Prostate gland (tissue), 2 donors: Measurements from ENCODE around the gene KIFC3.

Experiments
- POLR2A ChIP-seq: fragments of 450-650 bp; IDR thresholded peaks from one replicate; pipeline ENCODE4 v1.6.1; 2016; ENCODE audit warnings: antibody characterized with exemption, mild to moderate bottlenecking
- POLR2AphosphoS5 ChIP-seq: sonication (generic); formaldehyde crosslinking; IDR thresholded peaks from one replicate; pipeline ENCODE4 v1.6.1; 2017; ENCODE audit warnings: antibody characterized with exemption
- TF ChIP-seq, protein P1 (sequence below), 4 experiments: fragments of 200-600 bp in 2 of 4; fragments of 450-650 bp in 2 of 4; sonication (generic) in 2 of 4; IDR thresholded peaks; 1 replicate in 3 of 4; 2 replicates in 1 of 4; pipeline ENCODE4 v1.5.1; 2016 to 2019; ENCODE audit warnings: antibody characterized with exemption in 4 of 4, mild to moderate bottlenecking in 2 of 4, moderate library complexity in 2 of 4

DNA sequence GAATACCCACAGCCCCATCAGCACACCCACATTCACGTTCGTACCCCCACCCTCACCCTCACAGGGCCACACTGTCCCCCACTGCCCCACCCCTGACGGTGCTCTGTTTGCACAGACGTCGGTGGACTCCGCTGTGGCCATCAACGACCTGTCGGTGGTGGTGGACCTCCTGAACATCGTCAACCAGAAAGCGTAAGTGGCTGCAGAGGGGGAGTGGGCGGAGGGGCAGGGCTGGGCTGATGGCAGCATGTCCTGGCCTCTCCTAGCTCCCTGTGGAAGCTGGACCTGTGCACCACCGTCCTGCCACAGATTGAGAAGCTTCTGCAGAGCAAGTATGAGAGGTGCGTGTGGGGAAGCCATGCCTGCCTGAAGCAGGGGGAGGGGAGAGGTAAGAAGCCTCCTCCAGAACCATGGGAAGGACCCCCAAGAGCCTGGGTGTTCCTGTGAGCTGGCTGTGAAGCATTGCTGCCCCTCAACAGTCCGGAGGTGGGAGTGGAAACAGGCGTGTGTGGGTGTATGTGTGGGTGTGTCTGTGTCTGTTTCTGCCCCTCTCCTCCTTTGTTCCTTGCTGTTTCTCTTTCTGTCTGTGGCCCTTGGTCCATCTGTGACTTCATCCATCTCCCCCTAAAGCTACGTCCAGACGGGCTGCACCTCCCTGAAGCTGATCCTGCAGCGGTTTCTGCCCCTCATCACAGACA is 46.4 kb downstream of the KIFC3 start:
- TF ChIP-seq, protein P1, sequence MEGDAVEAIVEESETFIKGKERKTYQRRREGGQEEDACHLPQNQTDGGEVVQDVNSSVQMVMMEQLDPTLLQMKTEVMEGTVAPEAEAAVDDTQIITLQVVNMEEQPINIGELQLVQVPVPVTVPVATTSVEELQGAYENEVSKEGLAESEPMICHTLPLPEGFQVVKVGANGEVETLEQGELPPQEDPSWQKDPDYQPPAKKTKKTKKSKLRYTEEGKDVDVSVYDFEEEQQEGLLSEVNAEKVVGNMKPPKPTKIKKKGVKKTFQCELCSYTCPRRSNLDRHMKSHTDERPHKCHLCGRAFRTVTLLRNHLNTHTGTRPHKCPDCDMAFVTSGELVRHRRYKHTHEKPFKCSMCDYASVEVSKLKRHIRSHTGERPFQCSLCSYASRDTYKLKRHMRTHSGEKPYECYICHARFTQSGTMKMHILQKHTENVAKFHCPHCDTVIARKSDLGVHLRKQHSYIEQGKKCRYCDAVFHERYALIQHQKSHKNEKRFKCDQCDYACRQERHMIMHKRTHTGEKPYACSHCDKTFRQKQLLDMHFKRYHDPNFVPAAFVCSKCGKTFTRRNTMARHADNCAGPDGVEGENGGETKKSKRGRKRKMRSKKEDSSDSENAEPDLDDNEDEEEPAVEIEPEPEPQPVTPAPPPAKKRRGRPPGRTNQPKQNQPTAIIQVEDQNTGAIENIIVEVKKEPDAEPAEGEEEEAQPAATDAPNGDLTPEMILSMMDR (IDR thresholded peaks at IDR 0.05), result no peak
- no peak for TF ChIP-seq POLR2AphosphoS5
- TF ChIP-seq POLR2A, result no peak
